ENCODE results near the gene NPR2.

- TF ChIP-seq CTCF (IDR thresholded peaks at IDR 0.05) (no peak), POLR2A (IDR thresholded peaks at IDR 0.05) (no peak)
These were observed 27.6 kb upstream of the NPR2 start for GRCh38 chr9:35763803-35764202.
